ENCODE measurements around the gene IFNGR1.

DNA sequence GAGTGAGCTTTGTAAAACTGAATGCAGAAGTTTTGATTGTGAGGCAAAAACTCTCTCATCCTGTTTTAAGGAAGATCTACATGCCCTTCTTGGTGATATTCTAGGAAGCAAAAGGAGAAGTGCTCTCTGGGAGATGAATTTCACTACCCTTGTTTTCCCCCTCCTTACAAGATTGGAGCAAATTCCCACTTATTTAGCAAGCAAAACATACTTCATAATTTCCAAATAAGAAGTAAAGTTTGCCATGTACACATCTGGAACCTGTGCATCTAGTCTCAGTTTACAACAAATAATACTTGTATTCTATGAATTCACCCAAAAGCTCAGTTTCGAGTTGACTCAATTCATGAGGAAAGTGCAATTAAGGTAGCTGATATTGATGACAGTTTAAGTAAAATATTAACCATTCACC lies 27.6 kb upstream of the IFNGR1 start:
- TF ChIP-seq PREB (CRISPR knock-in tag; IDR thresholded peaks at IDR 0.05): no peak
- TF ChIP-seq POLR2AphosphoS5 (IDR thresholded peaks at IDR 0.05; ENCODE audit: low read depth, low read length): no peak
- TF ChIP-seq, protein P1, sequence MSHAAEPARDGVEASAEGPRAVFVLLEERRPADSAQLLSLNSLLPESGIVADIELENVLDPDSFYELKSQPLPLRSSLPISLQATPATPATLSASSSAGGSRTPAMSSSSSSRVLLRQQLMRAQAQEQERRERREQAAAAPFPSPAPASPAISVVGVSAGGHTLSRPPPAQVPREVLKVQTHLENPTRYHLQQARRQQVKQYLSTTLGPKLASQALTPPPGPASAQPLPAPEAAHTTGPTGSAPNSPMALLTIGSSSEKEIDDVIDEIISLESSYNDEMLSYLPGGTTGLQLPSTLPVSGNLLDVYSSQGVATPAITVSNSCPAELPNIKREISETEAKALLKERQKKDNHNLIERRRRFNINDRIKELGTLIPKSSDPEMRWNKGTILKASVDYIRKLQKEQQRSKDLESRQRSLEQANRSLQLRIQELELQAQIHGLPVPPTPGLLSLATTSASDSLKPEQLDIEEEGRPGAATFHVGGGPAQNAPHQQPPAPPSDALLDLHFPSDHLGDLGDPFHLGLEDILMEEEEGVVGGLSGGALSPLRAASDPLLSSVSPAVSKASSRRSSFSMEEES (CRISPR knock-in tag; IDR thresholded peaks at IDR 0.05): no peak
- no peak for TF ChIP-seq ZNF160 (CRISPR knock-in tag; IDR thresholded peaks at IDR 0.05)
- no peak for TF ChIP-seq POLR2A (IDR thresholded peaks at IDR 0.05; ENCODE audit: insufficient read depth in 1 of 2, low read depth in 2 of 2, low read length in 2 of 2)
- no peak for TF ChIP-seq CTCF (CRISPR knock-in tag; IDR thresholded peaks at IDR 0.05)

All from HepG2 (cell line).